Cardiac fibroblast (primary cell): ENCODE measurements around the gene ADAMTS17.

ENCODE experiments used
- DNase-seq, 2 donors: peaks; one replicate each; pipeline versions ENCODE4 v3.0.0 to v3.0.0-alpha.2; 2010; ENCODE audit warnings: low read depth in 2 of 2
- H3K4me3 ChIP-seq, 2 donors: replicated peaks in 1 of 2; 1 replicate in 1 of 2; 2 replicates in 1 of 2; pipeline ENCODE4 v1.5.1; 2011; ENCODE audit warnings: low read depth in 2 of 2, low read length in 2 of 2, mild to moderate bottlenecking in 2 of 2, moderate library complexity in 1 of 2
- TF ChIP-seq, protein P1 (sequence below): IDR thresholded peaks from one replicate; pipeline ENCODE4 v1.5.1; 2011; ENCODE audit warnings: low read depth, mild to moderate bottlenecking, low read length, inconsistent platforms

The ADAMTS17 gene

DNA sequence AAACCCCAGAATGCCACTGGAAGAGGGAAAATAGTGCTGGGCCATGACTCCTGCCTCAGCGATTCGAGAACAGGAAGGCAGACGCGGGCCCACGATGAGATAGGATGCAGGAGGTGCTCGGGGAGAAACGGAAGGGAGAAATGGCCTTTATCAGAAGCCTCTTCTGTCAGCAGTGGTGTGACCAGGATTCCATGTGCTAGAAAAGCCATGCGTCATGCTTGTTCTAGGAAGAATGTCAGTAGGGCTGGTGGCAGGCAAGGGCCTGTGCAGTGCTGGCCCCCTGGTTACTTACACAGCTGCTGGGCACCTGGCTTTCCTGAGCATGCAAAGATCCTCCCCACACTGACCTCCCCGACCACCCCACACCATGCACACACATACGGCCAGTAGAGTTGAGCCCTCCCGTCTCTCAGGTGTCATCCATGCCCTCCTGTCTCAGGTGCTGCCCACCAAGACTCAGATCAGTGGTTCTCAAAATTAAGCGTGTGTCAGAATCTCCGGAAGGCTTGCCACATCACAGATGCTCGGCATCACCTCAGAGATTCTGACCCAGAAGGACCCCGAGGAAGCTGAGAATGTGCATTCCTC, 106.7 kb downstream of the ADAMTS17 start:
- no peak overlapping the region for H3K4me3 ChIP-seq
- no peak for DNase-seq
- TF ChIP-seq, protein P1, sequence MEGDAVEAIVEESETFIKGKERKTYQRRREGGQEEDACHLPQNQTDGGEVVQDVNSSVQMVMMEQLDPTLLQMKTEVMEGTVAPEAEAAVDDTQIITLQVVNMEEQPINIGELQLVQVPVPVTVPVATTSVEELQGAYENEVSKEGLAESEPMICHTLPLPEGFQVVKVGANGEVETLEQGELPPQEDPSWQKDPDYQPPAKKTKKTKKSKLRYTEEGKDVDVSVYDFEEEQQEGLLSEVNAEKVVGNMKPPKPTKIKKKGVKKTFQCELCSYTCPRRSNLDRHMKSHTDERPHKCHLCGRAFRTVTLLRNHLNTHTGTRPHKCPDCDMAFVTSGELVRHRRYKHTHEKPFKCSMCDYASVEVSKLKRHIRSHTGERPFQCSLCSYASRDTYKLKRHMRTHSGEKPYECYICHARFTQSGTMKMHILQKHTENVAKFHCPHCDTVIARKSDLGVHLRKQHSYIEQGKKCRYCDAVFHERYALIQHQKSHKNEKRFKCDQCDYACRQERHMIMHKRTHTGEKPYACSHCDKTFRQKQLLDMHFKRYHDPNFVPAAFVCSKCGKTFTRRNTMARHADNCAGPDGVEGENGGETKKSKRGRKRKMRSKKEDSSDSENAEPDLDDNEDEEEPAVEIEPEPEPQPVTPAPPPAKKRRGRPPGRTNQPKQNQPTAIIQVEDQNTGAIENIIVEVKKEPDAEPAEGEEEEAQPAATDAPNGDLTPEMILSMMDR = no peak

- no peak overlapping the region for H3K4me3 ChIP-seq
- TF ChIP-seq, protein P1 = no peak
- DNase-seq = peak; percentile 58 to 95
Observed at GRCh38 chr15:100234158-100235029, 107.4 kb downstream of the ADAMTS17 start.

DNA sequence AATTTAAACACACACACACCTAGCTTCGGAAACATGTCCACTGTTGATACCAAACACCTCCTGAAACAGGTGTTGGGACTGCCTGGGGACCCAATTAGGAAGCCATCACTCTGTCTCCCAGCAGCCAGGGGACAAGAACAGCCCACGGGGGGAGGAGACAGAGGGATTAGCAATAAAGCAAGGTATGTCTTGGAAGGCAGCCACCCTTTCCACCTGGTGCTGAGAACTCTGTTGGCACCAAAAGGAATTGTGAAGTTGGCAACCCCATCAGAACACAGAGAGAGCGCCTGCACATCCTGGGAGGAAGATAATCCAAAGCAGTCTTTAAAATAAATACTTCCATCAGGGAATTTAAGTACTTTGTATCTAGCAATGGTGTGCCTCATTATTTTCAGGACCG, 111.0 kb downstream of the ADAMTS17 start:
- DNase-seq = no peak

DNA sequence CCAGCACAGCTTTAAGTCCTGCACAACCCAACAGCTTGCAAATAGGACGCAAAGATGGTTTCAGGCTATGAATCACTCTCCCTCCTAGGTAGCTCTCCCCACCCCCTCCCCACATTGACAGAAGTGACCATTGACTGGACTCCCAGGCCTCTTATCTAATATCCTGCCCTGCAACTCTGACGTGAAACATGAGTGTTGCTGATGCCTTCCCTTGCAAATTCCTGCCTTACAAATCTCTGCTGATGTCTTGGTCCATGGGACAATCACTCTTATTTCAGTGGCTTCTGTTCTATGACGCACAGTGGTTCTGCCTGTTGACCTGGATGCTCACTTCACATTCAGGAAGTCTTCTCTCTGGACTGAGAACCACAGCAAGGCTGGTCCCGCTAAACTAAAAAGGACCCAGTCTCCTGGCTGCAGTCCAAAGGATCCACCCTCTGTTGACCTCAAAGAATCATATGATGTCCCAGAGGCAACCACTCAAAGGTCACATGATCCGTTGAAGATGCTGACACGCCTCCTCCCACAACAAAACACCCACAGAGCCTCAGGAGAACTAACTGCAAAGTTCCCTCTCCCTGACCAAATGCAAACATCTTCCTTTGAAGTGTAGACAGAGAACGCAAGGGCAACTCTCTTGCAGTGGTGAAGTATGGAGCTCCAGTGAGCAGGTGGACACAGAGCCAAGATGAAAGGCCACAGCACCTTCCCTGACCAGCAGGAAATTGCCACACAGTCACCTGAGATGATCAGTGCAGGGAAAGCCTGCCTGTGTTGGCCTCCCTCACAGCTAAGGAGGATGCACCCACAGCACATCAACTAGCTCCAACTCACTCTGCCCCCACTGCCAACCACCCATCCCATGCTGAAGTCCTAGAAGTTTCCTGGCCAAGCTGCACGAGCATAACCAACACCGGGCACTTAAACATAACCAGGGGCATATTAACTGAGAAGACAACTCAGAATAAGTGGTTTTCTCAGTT, 112.3 kb downstream of the ADAMTS17 start:
- no peak overlapping the region for H3K4me3 ChIP-seq
- TF ChIP-seq, protein P1 = no peak
- DNase-seq = peak in 1 of 2 donors; percentile 49

More for the DNA sequence above, 111.0 kb downstream of the ADAMTS17 start:
- H3K4me3 ChIP-seq = no peak overlapping the region
- TF ChIP-seq, protein P1 = no peak

DNA sequence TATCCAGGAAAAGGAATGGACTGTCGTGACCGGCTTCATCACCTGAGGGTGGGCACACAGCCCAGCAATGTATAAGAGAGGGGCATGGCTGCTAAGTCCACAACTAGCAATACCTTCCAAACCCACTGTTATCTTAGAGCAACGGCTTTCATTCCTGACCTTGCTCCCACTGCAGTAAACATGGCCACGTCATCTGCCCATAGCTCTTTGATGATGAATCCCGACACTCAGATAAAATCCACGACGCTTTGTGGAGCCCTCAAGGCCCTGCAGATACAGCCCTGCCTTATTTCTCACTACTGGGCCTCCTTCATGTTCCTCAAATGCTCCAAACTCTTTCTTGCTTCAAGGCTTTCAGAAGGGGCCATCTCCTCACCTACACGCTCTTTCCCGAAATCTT, 114.0 kb downstream of the ADAMTS17 start:
- TF ChIP-seq, protein P1 = no peak
- DNase-seq = no peak

DNA sequence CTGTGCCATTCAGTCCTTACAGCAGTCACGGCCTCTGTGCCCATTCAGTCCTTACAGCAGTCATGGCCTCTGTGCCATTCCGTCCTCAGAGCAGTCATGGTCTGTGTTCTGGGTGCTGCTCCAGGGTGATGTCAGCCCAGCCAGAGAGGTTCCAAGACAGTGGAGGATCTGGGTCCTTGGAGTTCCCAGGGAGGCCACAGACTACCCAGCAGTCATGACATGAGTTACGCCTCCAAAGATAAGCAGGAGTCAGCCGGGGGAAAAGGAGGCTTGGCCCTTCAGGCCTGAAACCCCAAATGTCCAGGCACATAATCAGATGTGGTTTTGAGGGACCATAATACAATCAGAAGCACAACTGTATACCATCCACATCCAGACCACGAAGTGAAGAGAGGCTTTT, 115.7 kb downstream of the ADAMTS17 start:
- TF ChIP-seq, protein P1 = no peak
- no peak for DNase-seq
- H3K4me3 ChIP-seq = no peak overlapping the region

More for the DNA sequence above, 114.0 kb downstream of the ADAMTS17 start:
- H3K4me3 ChIP-seq = no peak overlapping the region
